Bronchial epithelial cell (primary cell): ENCODE data around the gene INPP5F. TPM values are rescaled to one million over a fixed set of nuclear protein-coding genes. Genes with fewer than 3 reads are reported as not detected.

Source experiments
- DNase-seq: peaks from one replicate; pipeline ENCODE4 v3.0.0-alpha.2; 2010; ENCODE audit warnings: low read depth
- FAIRE-seq: peaks from 2 replicates; lab custom pipeline; 2011; peaks lifted over from hg19 to GRCh38; lab: Jason Lieb, UNC
- H3K27me3 ChIP-seq: 2 replicates; pipeline ENCODE4 v1.5.1; 2011; ENCODE audit warnings: low read length; ENCODE audit not compliant: control insufficient read depth, insufficient read depth
- H3K36me3 ChIP-seq: 2 replicates; pipeline ENCODE4 v1.5.1; 2011; ENCODE audit warnings: low read length; ENCODE audit not compliant: control insufficient read depth, insufficient read depth
- H3K4me3 ChIP-seq: 2 replicates; pipeline ENCODE4 v1.5.1; 2011; ENCODE audit warnings: mild to moderate bottlenecking, low read depth, low read length, control low read depth
- CTCF ChIP-seq: IDR thresholded peaks from 2 replicates; pipeline ENCODE4 v1.5.1; 2011; ENCODE audit warnings: mild to moderate bottlenecking, moderate library complexity, low read length, control low read depth, inconsistent platforms; ENCODE audit not compliant: insufficient read depth, severe bottlenecking
- total RNA-seq: library from RNA; depleted of rRNA; stranded (reverse); fragments of >200 nt; gene quantifications from 2 replicates; pipeline ENCODE4 v1.2.1, GENCODE V29; 2014

The INPP5F gene
- total RNA-seq, 1 donor from 2014 or later, result 11.6 TPM

GRCh38 chr10:119713744-119714483, 11.9 kb upstream of the INPP5F start:
- no peak overlapping the region for H3K4me3 ChIP-seq
- DNase-seq, result no peak
- H3K36me3 ChIP-seq, result no peaks in the 10 kb centered on the region
- no peaks in the 10 kb centered on the region for H3K27me3 ChIP-seq
- TF ChIP-seq CTCF, result no peak
- no peak for FAIRE-seq

DNA sequence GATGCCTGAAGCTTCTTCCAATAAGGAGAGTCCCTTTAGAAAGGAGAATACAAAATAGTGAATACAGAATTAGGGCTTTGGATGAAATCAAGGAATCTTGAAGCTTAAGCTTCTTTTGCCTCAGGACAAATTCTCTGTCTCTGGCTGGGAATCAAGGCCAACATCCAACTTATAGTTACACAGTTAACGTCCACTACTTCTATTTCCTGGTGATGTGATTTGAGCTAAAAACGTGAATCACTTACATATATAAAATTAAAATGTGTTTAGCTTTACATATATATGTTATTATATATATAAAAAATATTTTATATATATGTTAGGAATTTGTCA, 11.4 kb upstream of the INPP5F start:
- FAIRE-seq (no peak), DNase-seq (no peak)
- TF ChIP-seq CTCF, result no peak
- no peak overlapping the region for H3K4me3 ChIP-seq
- no peaks in the 10 kb centered on the region for H3K27me3 ChIP-seq
- no peaks in the 10 kb centered on the region for H3K36me3 ChIP-seq

DNA sequence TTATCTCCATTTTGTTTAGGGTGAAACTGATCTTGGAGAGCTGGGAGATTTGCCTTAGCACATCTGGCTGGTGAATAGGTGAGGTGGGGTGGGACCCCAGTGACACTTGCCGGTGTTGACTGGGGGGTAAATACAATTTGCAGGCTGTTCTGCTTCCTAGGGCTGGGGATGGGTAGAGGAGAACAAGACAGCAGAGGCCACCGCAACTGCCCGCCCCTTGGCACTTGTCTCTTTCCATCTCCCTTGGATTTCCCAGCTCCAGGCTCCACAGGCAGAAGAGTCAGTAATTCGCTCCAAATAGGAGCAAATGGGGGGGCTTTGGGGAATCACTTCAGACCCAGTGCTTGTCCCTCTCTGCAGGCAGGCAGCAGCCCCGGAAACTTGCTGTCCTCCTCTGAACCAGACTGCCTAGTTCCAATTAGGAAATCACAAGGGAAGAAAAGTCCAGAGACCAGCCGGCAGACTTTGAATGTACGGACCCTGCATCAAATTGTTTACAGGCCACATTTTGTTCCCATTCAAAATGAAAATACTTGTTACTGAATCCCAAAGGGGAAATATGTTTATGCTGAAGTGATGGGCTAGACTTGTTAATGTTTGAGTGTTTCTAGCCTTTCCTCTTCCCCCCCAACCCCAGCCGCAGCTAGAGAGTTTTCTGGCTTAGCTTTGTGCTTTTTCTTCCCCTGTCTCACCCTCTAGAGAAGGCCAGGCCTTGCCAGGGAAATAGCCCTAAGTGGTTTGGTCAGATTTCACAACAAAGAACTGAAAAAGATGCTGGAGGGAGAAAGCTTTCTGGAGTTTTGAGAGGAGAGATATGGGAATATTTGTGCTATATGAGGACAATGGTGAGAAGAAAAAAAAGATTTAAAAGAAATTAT, 10.0 kb upstream of the INPP5F start:
- no peak for FAIRE-seq
- no peak for DNase-seq
- no peak overlapping the region for H3K4me3 ChIP-seq
- no peak for TF ChIP-seq CTCF
- H3K27me3 ChIP-seq, result no peaks in the 10 kb centered on the region
- no peaks in the 10 kb centered on the region for H3K36me3 ChIP-seq

DNA sequence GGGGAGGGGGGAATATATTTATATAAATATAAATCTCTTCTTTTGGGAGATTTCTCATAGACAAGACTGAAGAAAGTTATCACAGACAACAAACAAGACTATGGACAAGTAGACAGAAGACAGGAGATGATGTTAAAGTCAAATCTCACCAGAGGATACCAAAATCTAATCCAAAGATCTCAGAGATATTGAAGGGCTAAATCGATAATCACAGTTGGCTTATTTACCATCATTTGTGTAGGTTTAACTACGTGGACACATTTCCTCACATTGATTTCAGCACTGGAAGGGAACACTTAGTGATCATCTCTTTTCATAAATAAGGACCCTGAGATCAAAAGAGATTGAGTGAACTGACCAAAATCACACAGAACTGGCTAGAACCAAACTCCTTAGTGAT, 2.7 kb upstream of the INPP5F start:
- no peaks in the 10 kb centered on the region for H3K27me3 ChIP-seq
- no peak for TF ChIP-seq CTCF
- FAIRE-seq (no peak), DNase-seq (no peak)
- no peaks in the 10 kb centered on the region for H3K36me3 ChIP-seq
- no peak overlapping the region for H3K4me3 ChIP-seq

DNA sequence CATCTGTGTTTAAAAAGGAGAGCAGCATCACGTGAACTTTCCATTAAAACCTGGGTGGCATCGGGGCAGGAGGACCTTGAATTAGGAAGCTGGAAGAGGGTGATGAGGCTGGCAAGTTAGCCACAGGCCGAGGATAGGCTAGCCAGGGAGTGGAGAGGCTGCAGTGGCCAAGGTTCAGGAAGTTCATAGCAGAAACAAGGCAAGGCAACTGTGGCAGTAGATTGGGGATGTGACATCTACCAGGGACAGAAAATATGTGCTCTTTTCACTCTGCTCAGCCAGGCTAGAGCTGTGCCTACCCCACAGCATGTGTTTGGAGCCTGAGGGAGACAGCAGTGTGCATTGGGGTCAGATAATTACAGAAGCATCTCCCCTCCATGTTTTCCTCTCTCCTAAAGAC, 2.2 kb upstream of the INPP5F start:
- Histone ChIP-seq H3K27me3 (no peaks in the 10 kb centered on the region), H3K36me3 (no peaks in the 10 kb centered on the region), H3K4me3 (no peak overlapping the region)
- no peak for DNase-seq
- no peak for FAIRE-seq
- TF ChIP-seq CTCF, result no peak
